ENCODE measurements around the gene KLRF1.

DNA sequence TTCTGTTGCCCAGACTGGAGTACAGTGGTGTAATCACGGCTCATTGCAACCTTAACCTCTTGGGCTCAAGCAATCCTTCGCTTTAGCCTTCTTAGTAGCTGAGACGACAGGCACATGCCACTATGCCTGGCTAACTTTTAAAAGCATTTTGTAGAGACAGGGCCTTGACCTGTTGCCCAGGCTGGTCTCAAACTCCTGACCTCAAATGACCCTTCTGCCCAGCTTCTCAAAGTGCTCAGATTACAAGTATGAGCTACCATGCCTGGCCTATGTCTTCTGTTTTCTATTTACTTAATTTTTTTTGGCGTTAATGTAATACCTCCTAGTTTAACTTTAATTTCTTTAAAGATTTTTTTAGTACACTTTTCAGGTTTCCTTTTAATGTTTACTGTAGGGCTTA is 20.6 kb upstream of the KLRF1 start:
- TF ChIP-seq, protein P1, sequence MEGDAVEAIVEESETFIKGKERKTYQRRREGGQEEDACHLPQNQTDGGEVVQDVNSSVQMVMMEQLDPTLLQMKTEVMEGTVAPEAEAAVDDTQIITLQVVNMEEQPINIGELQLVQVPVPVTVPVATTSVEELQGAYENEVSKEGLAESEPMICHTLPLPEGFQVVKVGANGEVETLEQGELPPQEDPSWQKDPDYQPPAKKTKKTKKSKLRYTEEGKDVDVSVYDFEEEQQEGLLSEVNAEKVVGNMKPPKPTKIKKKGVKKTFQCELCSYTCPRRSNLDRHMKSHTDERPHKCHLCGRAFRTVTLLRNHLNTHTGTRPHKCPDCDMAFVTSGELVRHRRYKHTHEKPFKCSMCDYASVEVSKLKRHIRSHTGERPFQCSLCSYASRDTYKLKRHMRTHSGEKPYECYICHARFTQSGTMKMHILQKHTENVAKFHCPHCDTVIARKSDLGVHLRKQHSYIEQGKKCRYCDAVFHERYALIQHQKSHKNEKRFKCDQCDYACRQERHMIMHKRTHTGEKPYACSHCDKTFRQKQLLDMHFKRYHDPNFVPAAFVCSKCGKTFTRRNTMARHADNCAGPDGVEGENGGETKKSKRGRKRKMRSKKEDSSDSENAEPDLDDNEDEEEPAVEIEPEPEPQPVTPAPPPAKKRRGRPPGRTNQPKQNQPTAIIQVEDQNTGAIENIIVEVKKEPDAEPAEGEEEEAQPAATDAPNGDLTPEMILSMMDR (IDR thresholded peaks at IDR 0.05): no peak
- TF ChIP-seq POLR2A (IDR thresholded peaks at IDR 0.05): no peak
